ENCODE measurements around the gene ARHGEF1.
A peak's percentile ranks its signal among the peaks of the same experiment; 100 is the strongest.

Gene ARHGEF1

DNA sequence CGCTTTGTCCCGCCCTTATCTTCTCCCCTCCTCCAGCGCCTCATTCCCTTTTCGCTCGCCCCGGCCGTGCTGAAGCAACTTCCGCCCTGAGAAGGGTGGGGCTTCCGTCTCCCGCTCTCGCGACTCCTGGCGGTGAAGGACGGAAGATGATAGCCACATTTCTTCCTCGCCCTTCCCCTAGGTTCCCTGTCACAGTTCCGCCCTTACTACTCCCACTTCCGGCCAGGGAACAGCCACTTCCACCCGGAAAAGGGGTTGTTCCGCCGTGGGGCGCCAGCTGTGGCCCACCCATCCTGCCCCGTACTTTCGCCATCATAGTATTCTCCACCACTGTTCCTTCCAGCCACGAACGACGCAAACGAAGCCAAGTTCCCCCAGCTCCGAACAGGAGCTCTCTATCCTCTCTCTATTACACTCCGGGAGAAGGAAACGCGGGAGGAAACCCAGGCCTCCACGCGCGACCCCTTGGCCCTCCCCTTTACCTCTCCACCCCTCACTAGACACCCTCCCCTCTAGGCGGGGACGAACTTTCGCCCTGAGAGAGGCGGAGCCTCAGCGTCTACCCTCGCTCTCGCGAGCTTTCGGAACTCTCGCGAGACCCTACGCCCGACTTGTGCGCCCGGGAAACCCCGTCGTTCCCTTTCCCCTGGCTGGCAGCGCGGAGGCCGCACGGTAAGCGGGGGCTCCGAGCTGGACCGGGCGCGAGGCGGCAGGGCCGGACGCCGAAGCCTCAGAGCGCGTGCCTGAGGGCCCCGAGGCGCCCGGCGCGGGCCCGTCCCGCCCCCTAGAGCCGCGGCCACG is 23.2 kb upstream of the ARHGEF1 start, which contains the start of gene RPS19 (continued):
- TF ChIP-seq, protein P1, sequence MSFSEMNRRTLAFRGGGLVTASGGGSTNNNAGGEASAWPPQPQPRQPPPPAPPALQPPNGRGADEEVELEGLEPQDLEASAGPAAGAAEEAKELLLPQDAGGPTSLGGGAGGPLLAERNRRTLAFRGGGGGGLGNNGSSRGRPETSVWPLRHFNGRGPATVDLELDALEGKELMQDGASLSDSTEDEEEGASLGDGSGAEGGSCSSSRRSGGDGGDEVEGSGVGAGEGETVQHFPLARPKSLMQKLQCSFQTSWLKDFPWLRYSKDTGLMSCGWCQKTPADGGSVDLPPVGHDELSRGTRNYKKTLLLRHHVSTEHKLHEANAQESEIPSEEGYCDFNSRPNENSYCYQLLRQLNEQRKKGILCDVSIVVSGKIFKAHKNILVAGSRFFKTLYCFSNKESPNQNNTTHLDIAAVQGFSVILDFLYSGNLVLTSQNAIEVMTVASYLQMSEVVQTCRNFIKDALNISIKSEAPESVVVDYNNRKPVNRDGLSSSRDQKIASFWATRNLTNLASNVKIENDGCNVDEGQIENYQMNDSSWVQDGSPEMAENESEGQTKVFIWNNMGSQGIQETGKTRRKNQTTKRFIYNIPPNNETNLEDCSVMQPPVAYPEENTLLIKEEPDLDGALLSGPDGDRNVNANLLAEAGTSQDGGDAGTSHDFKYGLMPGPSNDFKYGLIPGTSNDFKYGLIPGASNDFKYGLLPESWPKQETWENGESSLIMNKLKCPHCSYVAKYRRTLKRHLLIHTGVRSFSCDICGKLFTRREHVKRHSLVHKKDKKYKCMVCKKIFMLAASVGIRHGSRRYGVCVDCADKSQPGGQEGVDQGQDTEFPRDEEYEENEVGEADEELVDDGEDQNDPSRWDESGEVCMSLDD (tag by site-specific recombination; IDR thresholded peaks at IDR 0.05), result peak; percentile 99
- TF ChIP-seq ZNF10 (tag by site-specific recombination; IDR thresholded peaks at IDR 0.05) (peak; percentile 91), ZNF571 (tag by site-specific recombination; IDR thresholded peaks at IDR 0.05) (no peak), KLF7 (tag by site-specific recombination; IDR thresholded peaks at IDR 0.05; ENCODE audit: borderline replicate concordance) (peak; percentile 95), ZNF354C (tag by site-specific recombination; IDR thresholded peaks at IDR 0.05; ENCODE audit: borderline replicate concordance, low read depth) (no peak), ZNF664 (tag by site-specific recombination; IDR thresholded peaks at IDR 0.05) (no peak), ZNF404 (tag by site-specific recombination; IDR thresholded peaks at IDR 0.05) (no peak), ZSCAN30 (tag by site-specific recombination; IDR thresholded peaks at IDR 0.05) (no peak; the same call in 1 of the 2 replicates), ZNF48 (tag by site-specific recombination; IDR thresholded peaks at IDR 0.05) (no peak), ZNF521 (tag by site-specific recombination; IDR thresholded peaks at IDR 0.05) (no peak), ZNF624 (tag by site-specific recombination; IDR thresholded peaks at IDR 0.05) (no peak), ZNF184 (tag by site-specific recombination; IDR thresholded peaks at IDR 0.05) (no peak; the same call in 1 of the 2 replicates), ZNF596 (tag by site-specific recombination; IDR thresholded peaks at IDR 0.05) (0 out of 2 replicates have a peak, but pooled peaks have one; percentile 63), ZNF747 (tag by site-specific recombination; IDR thresholded peaks at IDR 0.05) (no peak), ZNF510 (tag by site-specific recombination; IDR thresholded peaks at IDR 0.05; ENCODE audit: insufficient replicate concordance) (no peak), ZNF660 (tag by site-specific recombination; IDR thresholded peaks at IDR 0.05) (peak; percentile 99), ZNF248 (tag by site-specific recombination; IDR thresholded peaks at IDR 0.05) (no peak), OSR2 (tag by site-specific recombination; IDR thresholded peaks at IDR 0.05) (no peak), ZSCAN23 (tag by site-specific recombination; IDR thresholded peaks at IDR 0.05) (peak; percentile 20; the same call in 1 of the 2 replicates), SCRT1 (tag by site-specific recombination; IDR thresholded peaks at IDR 0.05; ENCODE audit: borderline replicate concordance) (peak; percentile 58; the same call in 1 of the 2 replicates), REPIN1 (tag by site-specific recombination; IDR thresholded peaks at IDR 0.05; ENCODE audit: low read depth) (no peak), YY2 (tag by site-specific recombination; IDR thresholded peaks at IDR 0.05) (peak; percentile 95), IKZF3 (tag by site-specific recombination; IDR thresholded peaks at IDR 0.05) (peak; percentile 99), ZNF324 (tag by site-specific recombination; IDR thresholded peaks at IDR 0.05) (peak; percentile 95), ZNF311 (tag by site-specific recombination; IDR thresholded peaks at IDR 0.05; ENCODE audit: borderline replicate concordance) (no peak), ZNF202 (tag by site-specific recombination; IDR thresholded peaks at IDR 0.05; ENCODE audit: borderline replicate concordance) (no peak), ZBTB17 (tag by site-specific recombination; IDR thresholded peaks at IDR 0.05) (peak; percentile 99), ZNF629 (tag by site-specific recombination; IDR thresholded peaks at IDR 0.05) (peak; percentile 86), HOXD13 (CRISPR knock-in tag; IDR thresholded peaks at IDR 0.05; ENCODE audit: borderline replicate concordance) (no peak)
- TF ChIP-seq, protein P2, sequence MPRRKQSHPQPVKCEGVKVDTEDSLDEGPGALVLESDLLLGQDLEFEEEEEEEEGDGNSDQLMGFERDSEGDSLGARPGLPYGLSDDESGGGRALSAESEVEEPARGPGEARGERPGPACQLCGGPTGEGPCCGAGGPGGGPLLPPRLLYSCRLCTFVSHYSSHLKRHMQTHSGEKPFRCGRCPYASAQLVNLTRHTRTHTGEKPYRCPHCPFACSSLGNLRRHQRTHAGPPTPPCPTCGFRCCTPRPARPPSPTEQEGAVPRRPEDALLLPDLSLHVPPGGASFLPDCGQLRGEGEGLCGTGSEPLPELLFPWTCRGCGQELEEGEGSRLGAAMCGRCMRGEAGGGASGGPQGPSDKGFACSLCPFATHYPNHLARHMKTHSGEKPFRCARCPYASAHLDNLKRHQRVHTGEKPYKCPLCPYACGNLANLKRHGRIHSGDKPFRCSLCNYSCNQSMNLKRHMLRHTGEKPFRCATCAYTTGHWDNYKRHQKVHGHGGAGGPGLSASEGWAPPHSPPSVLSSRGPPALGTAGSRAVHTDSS (tag by site-specific recombination; IDR thresholded peaks at IDR 0.05), result peak; percentile 61; the same call in 1 of the 2 replicates
- TF ChIP-seq, protein P3, sequence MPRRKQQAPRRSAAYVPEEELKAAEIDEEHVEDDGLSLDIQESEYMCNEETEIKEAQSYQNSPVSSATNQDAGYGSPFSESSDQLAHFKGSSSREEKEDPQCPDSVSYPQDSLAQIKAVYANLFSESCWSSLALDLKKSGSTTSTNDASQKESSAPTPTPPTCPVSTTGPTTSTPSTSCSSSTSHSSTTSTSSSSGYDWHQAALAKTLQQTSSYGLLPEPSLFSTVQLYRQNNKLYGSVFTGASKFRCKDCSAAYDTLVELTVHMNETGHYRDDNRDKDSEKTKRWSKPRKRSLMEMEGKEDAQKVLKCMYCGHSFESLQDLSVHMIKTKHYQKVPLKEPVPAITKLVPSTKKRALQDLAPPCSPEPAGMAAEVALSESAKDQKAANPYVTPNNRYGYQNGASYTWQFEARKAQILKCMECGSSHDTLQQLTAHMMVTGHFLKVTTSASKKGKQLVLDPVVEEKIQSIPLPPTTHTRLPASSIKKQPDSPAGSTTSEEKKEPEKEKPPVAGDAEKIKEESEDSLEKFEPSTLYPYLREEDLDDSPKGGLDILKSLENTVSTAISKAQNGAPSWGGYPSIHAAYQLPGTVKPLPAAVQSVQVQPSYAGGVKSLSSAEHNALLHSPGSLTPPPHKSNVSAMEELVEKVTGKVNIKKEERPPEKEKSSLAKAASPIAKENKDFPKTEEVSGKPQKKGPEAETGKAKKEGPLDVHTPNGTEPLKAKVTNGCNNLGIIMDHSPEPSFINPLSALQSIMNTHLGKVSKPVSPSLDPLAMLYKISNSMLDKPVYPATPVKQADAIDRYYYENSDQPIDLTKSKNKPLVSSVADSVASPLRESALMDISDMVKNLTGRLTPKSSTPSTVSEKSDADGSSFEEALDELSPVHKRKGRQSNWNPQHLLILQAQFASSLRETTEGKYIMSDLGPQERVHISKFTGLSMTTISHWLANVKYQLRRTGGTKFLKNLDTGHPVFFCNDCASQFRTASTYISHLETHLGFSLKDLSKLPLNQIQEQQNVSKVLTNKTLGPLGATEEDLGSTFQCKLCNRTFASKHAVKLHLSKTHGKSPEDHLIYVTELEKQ (tag by site-specific recombination; IDR thresholded peaks at IDR 0.05; ENCODE audit: borderline replicate concordance), result no peak
- TF ChIP-seq, protein P4, sequence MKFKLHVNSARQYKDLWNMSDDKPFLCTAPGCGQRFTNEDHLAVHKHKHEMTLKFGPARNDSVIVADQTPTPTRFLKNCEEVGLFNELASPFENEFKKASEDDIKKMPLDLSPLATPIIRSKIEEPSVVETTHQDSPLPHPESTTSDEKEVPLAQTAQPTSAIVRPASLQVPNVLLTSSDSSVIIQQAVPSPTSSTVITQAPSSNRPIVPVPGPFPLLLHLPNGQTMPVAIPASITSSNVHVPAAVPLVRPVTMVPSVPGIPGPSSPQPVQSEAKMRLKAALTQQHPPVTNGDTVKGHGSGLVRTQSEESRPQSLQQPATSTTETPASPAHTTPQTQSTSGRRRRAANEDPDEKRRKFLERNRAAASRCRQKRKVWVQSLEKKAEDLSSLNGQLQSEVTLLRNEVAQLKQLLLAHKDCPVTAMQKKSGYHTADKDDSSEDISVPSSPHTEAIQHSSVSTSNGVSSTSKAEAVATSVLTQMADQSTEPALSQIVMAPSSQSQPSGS (tag by site-specific recombination; IDR thresholded peaks at IDR 0.05; ENCODE audit: low read depth), result no peak
